IgD-negative memory B cell (primary cell): Measurements from ENCODE around the gene PAPPA2. TPM values are rescaled to one million over a fixed set of nuclear protein-coding genes. Genes with fewer than 3 reads are reported as not detected.

Experiments
- H3K27ac Mint-ChIP-seq, 3 donors: one replicate each; pipeline ENCODE4 v1.8.0; 2020 to 2022; ENCODE audit warnings: mild to moderate bottlenecking in 3 of 3, mixed read lengths in 3 of 3, moderate library complexity in 1 of 3
- H3K27me3 Mint-ChIP-seq: one replicate; pipeline ENCODE4 v1.8.0; 2021; ENCODE audit warnings: mixed read lengths
- H3K36me3 Mint-ChIP-seq: one replicate; pipeline ENCODE4 v1.8.0; 2020; ENCODE audit warnings: mild to moderate bottlenecking, mixed read lengths
- H3K4me1 Mint-ChIP-seq, 3 donors: one replicate each; pipeline ENCODE4 v1.8.0; 2020 to 2022; ENCODE audit warnings: mixed read lengths in 3 of 3, mild to moderate bottlenecking in 1 of 3
- H3K4me3 Mint-ChIP-seq, 4 donors: one replicate each; pipeline ENCODE4 v1.8.0; 2020 to 2022; ENCODE audit warnings: mild to moderate bottlenecking in 4 of 4, mixed read lengths in 4 of 4, moderate library complexity in 3 of 4
- H3K9me3 Mint-ChIP-seq, 3 donors: one replicate each; pipeline ENCODE4 v1.8.0; 2020 to 2021; ENCODE audit warnings: mixed read lengths in 3 of 3, mild to moderate bottlenecking in 1 of 3
- polyA plus RNA-seq: library from polyadenylated mRNA; unstranded; fragments of 300-500 nt; fragmentation: Illumina TruSeq; gene quantifications from one replicate; pipeline ENCODE4 v1.2.3, GENCODE V29; 2021

The PAPPA2 gene
- polyA plus RNA-seq, 1 donor from 2014 or later = not detected

DNA sequence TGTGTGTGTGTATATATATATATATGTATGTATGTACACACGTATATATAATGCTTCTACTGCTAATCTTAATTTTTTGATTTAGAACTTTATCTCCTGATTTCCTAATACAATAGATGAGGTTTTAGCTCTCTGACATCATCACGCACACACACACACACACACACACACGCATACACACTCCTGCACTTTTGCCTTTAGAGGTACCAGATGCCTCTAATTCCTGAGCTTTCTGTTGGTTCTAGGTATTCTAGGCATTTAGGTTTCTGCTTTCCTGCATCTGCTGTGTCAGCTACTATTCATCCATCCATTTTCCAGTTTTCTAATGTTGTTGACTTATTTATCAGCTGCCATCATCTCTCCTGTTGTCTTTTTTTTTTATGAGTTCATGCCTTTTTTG, 353.3 kb downstream of the PAPPA2 start:
- Mint-ChIP-seq H3K27ac (no peak overlapping the region), H3K36me3 (no peaks in the 10 kb centered on the region), H3K9me3 (peaks cover 0 to 6% (median 1%) of the 10 kb centered on the region in 3 donors), H3K4me3 (no peak overlapping the region), H3K27me3 (peaks cover 1% of the 10 kb centered on the region), H3K4me1 (no peaks in the 10 kb centered on the region)

DNA sequence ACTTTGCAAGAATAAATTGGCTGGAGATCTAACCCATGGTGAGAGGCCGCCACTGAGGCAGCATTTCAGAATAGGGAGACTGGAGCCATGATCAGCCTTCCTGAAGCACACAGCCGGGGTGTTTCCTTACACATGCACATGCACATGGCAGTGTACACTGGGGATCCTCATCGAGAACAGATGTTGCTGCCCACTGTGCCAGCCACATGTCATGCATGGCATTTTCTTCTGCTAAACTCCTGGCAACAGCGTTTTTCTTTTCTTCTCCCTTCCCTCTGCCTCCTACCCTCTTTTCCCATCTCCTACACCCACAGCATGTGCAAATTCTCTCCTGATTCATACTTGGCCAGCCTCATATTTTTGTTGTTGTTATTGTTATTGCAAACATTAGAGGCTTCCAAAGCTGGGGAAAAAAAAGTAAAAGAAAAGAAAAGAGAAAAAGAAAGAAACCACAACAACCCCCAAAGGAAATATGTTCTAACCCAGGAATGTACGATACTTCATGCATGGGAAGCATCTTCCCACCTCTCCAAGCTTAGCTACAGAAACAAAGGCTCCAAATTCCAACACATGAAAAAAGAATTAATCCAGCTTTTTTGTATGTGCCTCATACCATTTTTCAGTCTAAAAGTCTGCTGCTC, 357.5 kb downstream of the PAPPA2 start:
- Mint-ChIP-seq H3K27ac (no peak overlapping the region), H3K36me3 (no peaks in the 10 kb centered on the region), H3K4me3 (no peak overlapping the region), H3K4me1 (no peaks in the 10 kb centered on the region), H3K9me3 (no peaks in the 10 kb centered on the region), H3K27me3 (no peaks in the 10 kb centered on the region)

DNA sequence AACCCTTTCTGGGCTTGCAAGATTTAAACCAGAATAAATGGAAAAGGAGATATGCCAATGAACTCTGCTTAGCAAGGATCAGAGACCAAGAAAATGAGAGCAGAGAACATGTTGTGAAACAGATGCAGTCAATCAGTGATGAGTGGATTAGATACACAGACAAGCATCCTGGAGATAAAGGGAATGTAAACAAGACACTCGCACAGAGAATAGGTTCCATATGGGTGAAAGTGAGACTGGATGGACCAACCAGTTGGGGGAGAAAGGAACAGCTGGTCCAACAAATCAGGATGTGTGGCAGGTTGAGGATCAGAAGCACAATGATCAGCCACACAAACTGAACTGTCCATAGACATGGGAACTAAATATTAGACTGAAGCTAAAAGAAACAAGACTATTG, 363.3 kb downstream of the PAPPA2 start:
- H3K27me3 Mint-ChIP-seq = peaks cover 2% of the 10 kb centered on the region
- no peak overlapping the region for H3K4me3 Mint-ChIP-seq
- H3K27ac Mint-ChIP-seq = no peak overlapping the region
- no peaks in the 10 kb centered on the region for H3K9me3 Mint-ChIP-seq
- H3K36me3 Mint-ChIP-seq = no peaks in the 10 kb centered on the region
- H3K4me1 Mint-ChIP-seq = no peaks in the 10 kb centered on the region

DNA sequence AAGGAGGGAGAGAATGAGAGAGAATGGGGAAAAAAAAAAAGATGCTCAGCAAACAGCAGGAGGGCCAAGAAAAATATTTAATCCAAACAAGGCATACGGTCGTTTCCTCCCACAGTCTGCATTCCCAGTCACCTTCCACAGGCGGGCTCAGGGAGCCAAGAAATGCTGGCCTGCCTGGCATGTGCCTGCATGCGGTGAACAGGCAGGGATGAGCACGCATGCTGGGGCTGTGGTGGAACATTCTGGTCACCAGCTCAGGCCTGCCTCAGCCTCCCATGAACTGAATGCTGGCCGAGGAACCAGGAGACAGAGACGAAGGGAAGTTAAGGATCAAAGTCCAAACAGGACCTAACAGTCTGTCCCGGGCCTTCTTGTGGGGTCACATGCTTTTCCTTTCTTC, 366.3 kb downstream of the PAPPA2 start:
- Mint-ChIP-seq H3K4me1 (no peaks in the 10 kb centered on the region), H3K36me3 (no peaks in the 10 kb centered on the region), H3K4me3 (no peak overlapping the region), H3K27ac (no peak overlapping the region), H3K27me3 (peaks cover 2% of the 10 kb centered on the region), H3K9me3 (no peaks in the 10 kb centered on the region)

DNA sequence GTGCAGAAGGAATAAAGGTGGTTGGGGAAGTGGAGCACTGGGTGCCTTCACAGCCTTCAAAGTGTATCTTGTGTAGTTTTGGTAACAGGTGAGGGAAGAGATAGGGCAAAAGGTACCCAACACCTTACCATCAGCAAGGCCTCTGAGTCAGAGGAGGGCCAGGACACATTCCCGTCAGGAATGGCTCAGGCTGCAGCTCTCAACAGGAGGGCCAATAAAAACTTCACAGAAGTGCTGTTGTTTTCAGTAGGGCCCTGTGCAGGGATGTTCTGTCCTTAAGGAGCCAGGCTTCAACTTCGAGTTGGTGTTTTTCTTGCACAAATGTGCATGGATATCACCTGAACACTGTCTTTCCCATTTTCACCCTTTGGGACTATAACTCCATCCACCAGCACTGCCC, 368.2 kb downstream of the PAPPA2 start:
- Mint-ChIP-seq H3K27me3 (no peaks in the 10 kb centered on the region), H3K4me1 (no peaks in the 10 kb centered on the region), H3K27ac (no peak overlapping the region), H3K36me3 (no peaks in the 10 kb centered on the region), H3K4me3 (no peak overlapping the region), H3K9me3 (no peaks in the 10 kb centered on the region)

DNA sequence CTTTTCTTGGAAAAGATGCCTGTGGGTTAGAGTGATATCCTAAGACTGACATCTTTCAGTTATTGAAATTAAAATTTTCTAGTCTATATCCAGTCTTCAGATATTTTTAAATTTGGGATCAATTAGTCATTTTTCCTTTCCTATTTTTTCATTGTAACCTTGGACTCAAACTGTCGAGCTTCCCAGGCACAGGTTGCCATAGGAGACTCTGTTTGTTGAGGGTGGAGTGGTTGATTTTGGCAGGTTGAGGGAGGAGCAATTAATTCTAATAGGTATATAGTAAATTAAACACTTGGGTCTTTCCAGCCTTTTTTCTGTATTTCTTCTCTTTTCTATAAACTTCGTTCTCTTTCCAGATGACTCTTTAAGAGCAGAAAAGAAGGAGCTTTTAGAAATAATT, 374.7 kb downstream of the PAPPA2 start:
- H3K27ac Mint-ChIP-seq = no peak overlapping the region
- H3K27me3 Mint-ChIP-seq = peaks cover 2% of the 10 kb centered on the region
- no peaks in the 10 kb centered on the region for H3K9me3 Mint-ChIP-seq
- no peaks in the 10 kb centered on the region for H3K36me3 Mint-ChIP-seq
- no peak overlapping the region for H3K4me3 Mint-ChIP-seq
- H3K4me1 Mint-ChIP-seq = no peaks in the 10 kb centered on the region

DNA sequence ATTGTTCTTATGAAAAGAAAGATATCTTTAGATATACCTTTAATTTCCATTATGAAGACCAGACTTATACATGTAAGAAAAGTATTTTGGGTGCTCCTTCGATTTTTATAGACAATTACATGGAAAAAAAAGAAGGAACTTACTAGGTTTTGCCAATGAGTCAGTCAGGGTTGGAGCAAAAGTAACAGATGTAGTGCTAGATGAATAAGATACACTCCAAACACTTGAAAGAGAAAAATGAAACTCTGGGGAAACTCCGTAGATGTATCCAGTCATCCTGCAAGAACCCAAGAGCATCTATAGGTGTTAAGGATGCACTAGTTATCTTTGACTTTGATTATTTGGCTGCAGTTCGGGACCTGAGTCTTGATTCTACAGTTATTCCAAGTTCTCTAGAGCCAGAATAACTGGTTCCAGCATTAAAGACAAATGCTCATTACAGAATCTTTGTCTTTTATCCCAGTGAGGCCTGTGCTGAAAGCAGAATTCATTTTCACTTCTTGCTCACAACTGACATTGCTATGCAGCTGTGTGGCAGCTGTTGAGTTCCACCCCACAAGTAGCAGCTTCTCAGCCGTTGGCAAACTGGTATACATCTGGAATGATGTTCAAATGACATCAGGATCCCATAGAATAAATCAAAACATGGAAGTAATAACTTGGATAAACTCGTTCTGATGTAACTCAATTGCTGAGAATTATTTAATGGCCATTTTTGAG, 375.5 kb downstream of the PAPPA2 start:
- Mint-ChIP-seq H3K27me3 (peaks cover 2% of the 10 kb centered on the region), H3K9me3 (no peaks in the 10 kb centered on the region), H3K4me3 (no peak overlapping the region), H3K27ac (no peak overlapping the region), H3K4me1 (no peaks in the 10 kb centered on the region), H3K36me3 (no peaks in the 10 kb centered on the region)

DNA sequence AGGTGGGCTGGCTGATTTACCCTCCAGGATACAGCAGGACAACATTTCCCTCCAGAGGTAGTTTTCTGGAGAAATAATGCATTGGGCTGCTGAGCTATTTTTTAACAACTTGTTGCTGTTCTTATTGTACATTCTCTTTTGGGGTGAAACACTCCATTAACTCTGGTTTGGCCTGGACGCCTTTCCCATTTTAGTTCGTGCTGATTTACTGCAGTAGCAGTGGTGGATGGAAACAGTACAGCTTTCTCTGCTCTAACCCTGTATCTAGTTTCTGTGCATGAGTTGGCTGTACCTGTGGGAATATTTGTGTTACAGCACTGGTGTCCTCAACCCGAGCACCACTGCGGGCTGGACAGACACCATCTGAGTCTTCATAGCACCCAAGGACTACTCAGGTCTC, 376.2 kb downstream of the PAPPA2 start:
- Mint-ChIP-seq H3K27me3 (peaks cover 2% of the 10 kb centered on the region), H3K36me3 (no peaks in the 10 kb centered on the region), H3K9me3 (no peaks in the 10 kb centered on the region), H3K27ac (no peak overlapping the region), H3K4me3 (no peak overlapping the region), H3K4me1 (no peaks in the 10 kb centered on the region)

DNA sequence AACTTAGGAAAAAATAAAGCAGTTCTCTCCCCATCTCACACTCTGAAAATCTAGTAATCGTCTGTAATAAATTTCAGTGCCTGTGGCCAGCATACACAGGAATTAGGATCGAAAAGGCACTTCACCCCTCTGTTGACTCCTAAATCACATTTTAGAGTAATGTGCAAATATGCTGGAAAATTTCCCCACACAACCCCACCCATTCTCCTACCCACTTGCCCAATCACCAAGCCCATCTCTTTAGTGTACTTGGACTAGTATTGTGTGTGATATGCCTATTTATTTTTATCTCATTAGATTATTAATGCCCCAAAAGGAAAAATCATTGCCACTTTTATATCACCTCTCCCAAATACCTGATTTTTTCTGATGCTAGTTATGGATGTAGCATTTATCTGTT, 378.3 kb downstream of the PAPPA2 start:
- Mint-ChIP-seq H3K27me3 (peaks cover 2% of the 10 kb centered on the region), H3K4me1 (no peaks in the 10 kb centered on the region), H3K27ac (no peak overlapping the region), H3K4me3 (no peak overlapping the region), H3K9me3 (no peaks in the 10 kb centered on the region), H3K36me3 (no peaks in the 10 kb centered on the region)

DNA sequence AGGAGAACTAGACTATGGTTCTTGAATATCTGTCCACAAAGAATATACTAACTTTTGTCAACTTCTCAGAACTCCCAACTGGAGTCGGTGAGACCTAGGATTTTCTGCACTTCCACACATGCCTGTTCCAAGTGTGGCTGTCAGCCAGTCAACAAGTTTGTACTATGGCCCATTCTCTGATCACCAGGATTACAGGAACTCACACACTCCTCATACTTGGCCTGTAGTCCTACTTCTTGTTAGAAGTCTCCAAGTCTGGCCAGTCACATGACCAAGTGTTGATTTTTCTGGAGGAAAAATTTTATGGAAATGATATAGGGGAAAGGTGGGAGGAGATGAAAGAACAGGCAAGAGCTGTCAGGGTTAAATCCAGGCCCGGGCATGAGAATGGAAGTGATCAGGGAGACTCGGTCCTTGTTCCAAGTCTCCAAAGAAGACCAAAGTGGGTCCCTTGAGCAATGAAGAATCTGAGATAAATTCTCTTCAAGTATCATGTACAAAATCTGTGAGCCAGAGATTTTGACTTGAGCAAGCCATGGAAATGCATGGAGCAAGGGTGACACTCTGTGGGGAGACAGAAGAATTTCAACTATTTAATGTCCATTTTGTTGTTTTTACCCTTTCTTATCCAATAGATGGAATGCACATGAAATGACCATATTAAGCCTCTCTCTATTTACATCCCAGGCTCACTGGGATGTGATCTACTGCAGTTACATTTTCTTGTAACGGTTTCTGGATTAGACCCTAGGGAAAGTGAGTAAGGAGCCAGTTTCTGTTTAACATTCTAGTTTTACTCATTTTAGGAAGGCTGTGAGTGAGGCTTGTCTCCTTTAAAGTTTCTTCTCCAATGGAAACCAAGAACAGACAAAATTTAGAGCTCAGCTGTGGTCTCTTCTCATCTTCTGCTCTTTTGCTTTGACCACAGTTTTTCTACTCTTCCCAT, 380.6 kb downstream of the PAPPA2 start:
- Mint-ChIP-seq H3K4me3 (no peak overlapping the region), H3K9me3 (no peaks in the 10 kb centered on the region), H3K4me1 (no peaks in the 10 kb centered on the region), H3K27me3 (peaks cover 2% of the 10 kb centered on the region), H3K36me3 (no peaks in the 10 kb centered on the region), H3K27ac (no peak overlapping the region)

DNA sequence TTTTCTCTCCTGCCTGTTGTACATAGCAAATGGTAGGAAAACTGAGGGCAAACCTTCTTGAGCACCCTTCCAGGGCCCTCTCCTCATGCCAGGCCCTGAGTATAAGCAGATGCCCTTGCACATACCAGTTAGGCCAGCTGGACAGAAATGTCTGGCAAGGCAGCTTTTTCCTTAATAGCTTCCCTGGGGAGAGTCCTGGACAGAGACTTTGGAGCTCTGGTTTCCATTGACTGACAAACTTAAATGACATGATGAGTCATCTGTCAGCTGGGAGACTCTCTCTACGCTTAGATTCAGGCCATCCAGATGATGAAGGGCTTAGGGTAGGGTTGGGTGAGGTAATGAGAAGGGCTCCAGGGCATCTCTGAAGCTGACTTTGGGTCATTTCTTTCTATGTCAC, 384.1 kb downstream of the PAPPA2 start:
- Mint-ChIP-seq H3K27ac (no peak overlapping the region), H3K36me3 (no peaks in the 10 kb centered on the region), H3K27me3 (no peaks in the 10 kb centered on the region), H3K4me3 (no peak overlapping the region), H3K9me3 (no peaks in the 10 kb centered on the region), H3K4me1 (no peaks in the 10 kb centered on the region)

DNA sequence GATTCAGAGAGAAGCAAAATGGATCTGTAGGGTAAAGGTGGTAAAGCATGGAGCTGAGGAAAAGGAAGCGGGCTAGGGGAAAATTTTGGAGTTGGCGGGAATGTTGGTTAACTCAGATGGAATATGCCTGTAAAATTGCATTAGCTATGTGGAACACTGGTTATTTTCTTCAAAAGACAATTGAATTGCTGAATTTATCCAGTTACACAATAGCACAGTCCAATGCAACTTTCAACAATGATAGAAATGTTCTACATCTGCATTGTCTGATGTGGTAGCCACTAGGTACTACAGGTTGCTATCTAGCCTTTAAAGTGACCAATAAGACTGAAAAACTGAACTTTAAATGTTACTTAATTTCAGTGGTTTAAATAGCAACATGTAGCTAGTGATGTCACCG, 386.3 kb downstream of the PAPPA2 start:
- no peaks in the 10 kb centered on the region for H3K4me1 Mint-ChIP-seq
- H3K9me3 Mint-ChIP-seq = no peaks in the 10 kb centered on the region
- H3K27me3 Mint-ChIP-seq = peaks cover 1% of the 10 kb centered on the region
- no peaks in the 10 kb centered on the region for H3K36me3 Mint-ChIP-seq
- H3K4me3 Mint-ChIP-seq = no peak overlapping the region
- H3K27ac Mint-ChIP-seq = no peak overlapping the region

DNA sequence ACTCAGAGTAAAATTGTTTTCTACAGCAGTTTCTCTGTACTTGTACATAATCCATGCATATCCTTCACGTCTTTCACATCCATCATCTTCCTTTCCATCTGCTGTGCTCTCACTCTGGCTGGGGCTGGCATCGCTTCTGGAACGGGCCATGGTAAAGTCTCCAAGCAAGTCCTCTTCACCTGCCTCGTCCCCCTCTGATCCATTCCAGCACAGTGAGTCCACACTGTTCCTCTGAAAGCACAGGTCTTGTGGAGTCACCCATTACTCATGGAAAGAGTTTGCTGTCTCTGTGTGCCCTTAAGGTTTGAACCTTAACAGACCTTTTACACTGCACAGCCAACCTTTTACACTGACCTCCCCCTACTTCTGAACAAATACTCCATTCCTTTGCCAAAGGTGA, 387.9 kb downstream of the PAPPA2 start:
- H3K36me3 Mint-ChIP-seq = no peaks in the 10 kb centered on the region
- no peak overlapping the region for H3K27ac Mint-ChIP-seq
- peaks cover 3% of the 10 kb centered on the region for H3K27me3 Mint-ChIP-seq
- H3K9me3 Mint-ChIP-seq = no peaks in the 10 kb centered on the region
- no peaks in the 10 kb centered on the region for H3K4me1 Mint-ChIP-seq
- H3K4me3 Mint-ChIP-seq = no peak overlapping the region

DNA sequence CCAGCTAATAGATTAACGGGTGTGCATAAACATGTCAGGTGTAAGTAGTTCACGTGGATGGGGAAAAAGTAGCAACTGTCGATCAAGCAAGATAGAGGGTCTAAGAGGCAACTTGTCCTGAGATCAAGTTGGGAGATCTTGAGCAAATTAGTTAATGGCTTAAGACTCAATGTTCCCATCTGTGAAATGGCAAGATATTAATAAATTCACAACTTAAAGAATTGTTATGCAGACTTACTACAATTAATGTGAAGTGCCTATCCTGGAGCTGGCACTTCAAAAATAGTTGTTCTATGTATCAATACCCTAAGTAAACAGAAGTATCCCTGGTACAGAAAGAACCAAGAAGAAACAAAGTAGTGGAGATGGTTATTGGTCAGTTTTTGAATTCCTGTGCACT, 389.1 kb downstream of the PAPPA2 start:
- H3K27ac Mint-ChIP-seq = no peak overlapping the region
- H3K36me3 Mint-ChIP-seq = no peaks in the 10 kb centered on the region
- no peaks in the 10 kb centered on the region for H3K9me3 Mint-ChIP-seq
- no peaks in the 10 kb centered on the region for H3K4me1 Mint-ChIP-seq
- H3K27me3 Mint-ChIP-seq = peaks cover 3% of the 10 kb centered on the region
- no peak overlapping the region for H3K4me3 Mint-ChIP-seq

DNA sequence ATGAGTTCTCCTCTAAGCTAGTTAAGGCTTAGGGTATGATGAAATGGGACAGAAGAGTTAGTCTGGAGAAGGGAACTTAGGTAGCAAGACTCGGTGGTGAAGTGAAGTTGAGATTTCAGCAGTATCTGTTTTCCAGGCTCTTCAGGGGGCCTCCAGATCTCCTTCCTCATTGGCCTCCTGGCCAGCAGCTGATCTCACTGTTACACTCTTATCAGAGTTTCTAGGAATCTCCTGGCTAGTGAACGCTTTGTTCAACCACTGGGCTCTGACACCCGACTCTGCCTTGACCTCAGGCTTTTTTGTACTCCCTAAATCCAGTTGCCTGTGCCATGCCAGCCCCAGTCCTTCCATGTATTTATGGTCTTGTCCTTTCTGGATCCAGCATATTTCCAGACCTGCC, 390.5 kb downstream of the PAPPA2 start:
- no peaks in the 10 kb centered on the region for H3K4me1 Mint-ChIP-seq
- H3K4me3 Mint-ChIP-seq = no peak overlapping the region
- H3K9me3 Mint-ChIP-seq = no peaks in the 10 kb centered on the region
- peaks cover 3% of the 10 kb centered on the region for H3K27me3 Mint-ChIP-seq
- no peak overlapping the region for H3K27ac Mint-ChIP-seq
- no peaks in the 10 kb centered on the region for H3K36me3 Mint-ChIP-seq
